MM.1S (cell line): Measurements from ENCODE around the gene CALB2.

Experiments used
- DNase-seq: peaks from one replicate; pipeline ENCODE4 v3.0.0-alpha.2; 2015
- H2AFZ ChIP-seq: fragments of 300-600 bp; sonication (generic); 2 replicates; pipeline ENCODE4 v1.6.0; 2016; ENCODE audit warnings: antibody characterized with exemption, low read length
- H3F3A ChIP-seq: fragments of 300-600 bp; sonication (generic); 2 replicates; pipeline ENCODE4 v1.6.1; 2016; ENCODE audit warnings: mild to moderate bottlenecking, antibody characterized with exemption, low read length, moderate library complexity, mixed read lengths; ENCODE audit not compliant: insufficient read depth
- H3K27ac ChIP-seq: fragments of 300-600 bp; sonication (generic); 2 replicates; pipeline ENCODE4 v1.5.1; 2016; ENCODE audit warnings: mild to moderate bottlenecking, low read length
- H3K27me3 ChIP-seq: fragments of 300-600 bp; sonication (generic); replicated peaks from 2 replicates; pipeline ENCODE4 v1.6.0; 2016; ENCODE audit warnings: low read length; ENCODE audit not compliant: insufficient read depth
- H3K36me3 ChIP-seq: fragments of 300-600 bp; sonication (generic); replicated peaks from 2 replicates; pipeline ENCODE4 v1.6.1; 2016; ENCODE audit warnings: mild to moderate bottlenecking, low read length, mixed read lengths; ENCODE audit not compliant: insufficient read depth
- H3K4me1 ChIP-seq: fragments of 300-600 bp; sonication (generic); 2 replicates; pipeline ENCODE4 v1.6.1; 2016; ENCODE audit warnings: low read length, mixed read lengths
- H3K4me2 ChIP-seq: fragments of 300-600 bp; sonication (generic); 2 replicates; pipeline ENCODE4 v1.6.0; 2016; ENCODE audit warnings: low read depth, low read length
- H3K4me3 ChIP-seq: fragments of 300-600 bp; sonication (generic); 2 replicates; pipeline ENCODE4 v1.5.1; 2016; ENCODE audit warnings: low read length, mixed read lengths
- H3K79me2 ChIP-seq: fragments of 300-600 bp; sonication (generic); 2 replicates; pipeline ENCODE4 v1.6.1; 2016; ENCODE audit warnings: mixed run types, low read length, mixed read lengths
- H3K9ac ChIP-seq: fragments of 300-600 bp; sonication (generic); 2 replicates; pipeline ENCODE4 v1.6.1; 2016; ENCODE audit warnings: low read length, mixed read lengths
- H3K9me2 ChIP-seq: fragments of 300-600 bp; sonication (generic); replicated peaks from 2 replicates; pipeline ENCODE4 v1.6.1; 2016; ENCODE audit warnings: mild to moderate bottlenecking, low read length, mixed read lengths; ENCODE audit not compliant: insufficient read depth
- H3K9me3 ChIP-seq: fragments of 300-600 bp; sonication (generic); replicated peaks from 2 replicates; pipeline ENCODE4 v1.6.1; 2016; ENCODE audit warnings: mild to moderate bottlenecking, low read length, mixed read lengths; ENCODE audit not compliant: insufficient read depth
- H4K20me1 ChIP-seq: fragments of 300-600 bp; sonication (generic); 2 replicates; pipeline ENCODE4 v1.6.1; 2016; ENCODE audit warnings: mild to moderate bottlenecking, low read length, moderate library complexity, mixed read lengths; ENCODE audit not compliant: insufficient read depth
- CTCF ChIP-seq: fragments of 300-600 bp; sonication (generic); IDR thresholded peaks from 2 replicates; pipeline ENCODE4 v1.5.1; 2016; ENCODE audit warnings: antibody characterized with exemption, low read length, mixed read lengths
- EZH2 ChIP-seq: fragments of 300-600 bp; sonication (generic); optimal IDR thresholded peaks from 2 replicates; pipeline ENCODE3; 2017; ENCODE audit warnings: low read depth, mild to moderate bottlenecking, antibody characterized with exemption, low read length, mixed read lengths
- EZH2phosphoT487 ChIP-seq: fragments of 300-600 bp; sonication (generic); IDR thresholded peaks from 2 replicates; pipeline ENCODE4 v1.6.1; 2018; ENCODE audit warnings: antibody characterized with exemption, low read length

The CALB2 gene

DNA sequence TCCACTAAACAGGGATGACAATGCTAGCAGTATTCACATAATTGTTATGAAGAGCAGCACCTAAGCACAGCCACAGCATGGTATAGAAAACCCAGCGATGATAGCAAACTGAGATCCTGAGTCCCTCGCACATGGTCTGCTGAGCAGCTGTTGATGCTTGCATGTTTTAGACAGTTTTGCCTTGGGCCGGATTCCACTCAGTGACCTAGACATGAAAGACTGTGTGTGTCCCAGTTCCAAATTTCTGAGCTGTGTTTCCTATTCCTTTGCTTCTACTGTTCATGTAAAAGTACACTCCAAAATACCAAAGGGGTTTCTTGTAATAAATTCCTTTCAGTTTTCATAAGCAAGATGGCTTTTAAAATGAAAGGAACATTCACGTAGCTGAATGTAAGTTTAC lies 38.5 kb upstream of the CALB2 start:
- H4K20me1 ChIP-seq: no peaks in the 10 kb centered on the region
- H3K9me3 ChIP-seq: no peaks in the 10 kb centered on the region
- H3F3A ChIP-seq: no peaks in the 10 kb centered on the region
- DNase-seq: no peak
- H2AFZ ChIP-seq: no peak overlapping the region
- H3K27ac ChIP-seq: no peak overlapping the region
- TF ChIP-seq EZH2: no peak
- TF ChIP-seq EZH2phosphoT487: no peak
- no peak for TF ChIP-seq CTCF
- H3K9ac ChIP-seq: no peak overlapping the region
- H3K36me3 ChIP-seq: no peaks in the 10 kb centered on the region
- H3K9me2 ChIP-seq: no peaks in the 10 kb centered on the region
- no peak overlapping the region for H3K4me2 ChIP-seq
- no peak overlapping the region for H3K4me3 ChIP-seq
- no peaks in the 10 kb centered on the region for H3K79me2 ChIP-seq
- 0 out of 2 replicates have a peak, but pooled peaks cover 3% of the 10 kb centered on the region for H3K27me3 ChIP-seq
- no peaks in the 10 kb centered on the region for H3K4me1 ChIP-seq

DNA sequence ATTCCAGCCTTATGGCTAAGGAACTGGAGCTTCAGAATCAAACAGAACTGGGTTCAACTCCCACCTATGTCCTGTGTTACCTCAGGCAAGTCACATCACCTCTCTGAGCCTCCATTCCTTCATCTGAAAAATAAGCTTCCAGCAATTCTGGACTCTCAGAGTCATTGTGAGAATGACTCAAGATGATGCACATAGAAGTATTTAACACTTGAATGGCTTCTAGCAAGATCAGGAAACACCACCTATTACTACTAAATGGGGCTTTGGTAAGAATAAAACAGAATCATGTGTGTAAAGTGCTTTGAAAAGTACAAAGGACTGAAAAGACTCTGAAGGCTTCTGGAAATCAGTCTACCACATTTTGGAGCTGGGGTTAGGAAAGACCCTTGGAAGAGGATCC lies 30.8 kb upstream of the CALB2 start:
- Histone ChIP-seq H3K27me3 (no peaks in the 10 kb centered on the region), H3K4me2 (no peak overlapping the region), H3K9me3 (no peaks in the 10 kb centered on the region), H3K79me2 (no peaks in the 10 kb centered on the region), H2AFZ (no peak overlapping the region), H3K27ac (no peak overlapping the region), H4K20me1 (no peaks in the 10 kb centered on the region), H3K36me3 (no peaks in the 10 kb centered on the region), H3K9me2 (no peaks in the 10 kb centered on the region), H3K4me1 (no peaks in the 10 kb centered on the region), H3K4me3 (no peak overlapping the region), H3K9ac (no peak overlapping the region), H3F3A (no peaks in the 10 kb centered on the region)
- no peak for DNase-seq
- TF ChIP-seq CTCF (no peak), EZH2phosphoT487 (no peak), EZH2 (no peak)

GRCh38 chr16:71328151-71328550 lies 30.4 kb upstream of the CALB2 start:
- DNase-seq: no peak
- Histone ChIP-seq H3K9ac (no peak overlapping the region), H3K27ac (no peak overlapping the region), H3K4me3 (no peak overlapping the region), H3K36me3 (no peaks in the 10 kb centered on the region), H3K79me2 (no peaks in the 10 kb centered on the region), H3K9me2 (no peaks in the 10 kb centered on the region), H2AFZ (no peak overlapping the region), H3K4me1 (no peaks in the 10 kb centered on the region), H3K27me3 (no peaks in the 10 kb centered on the region), H3F3A (no peaks in the 10 kb centered on the region), H4K20me1 (no peaks in the 10 kb centered on the region), H3K9me3 (no peaks in the 10 kb centered on the region), H3K4me2 (no peak overlapping the region)
- TF ChIP-seq EZH2phosphoT487 (no peak), EZH2 (no peak), CTCF (no peak)
